Loucy (cell line): ENCODE data around the gene KLHL33.

ENCODE experiments used
- EZH2phosphoT487 ChIP-seq: fragments of 200-600 bp; IDR thresholded peaks from 2 replicates; pipeline ENCODE4 v1.6.1; 2018; ENCODE audit warnings: antibody characterized with exemption, mild to moderate bottlenecking, moderate library complexity, borderline replicate concordance
- TF ChIP-seq, protein P1 (sequence below): fragments of 200-600 bp; sonication (generic); conservative IDR thresholded peaks from 2 replicates; pipeline ENCODE4 v1.5.1; 2014; ENCODE audit warnings: mild to moderate bottlenecking, antibody characterized with exemption, low read length

DNA sequence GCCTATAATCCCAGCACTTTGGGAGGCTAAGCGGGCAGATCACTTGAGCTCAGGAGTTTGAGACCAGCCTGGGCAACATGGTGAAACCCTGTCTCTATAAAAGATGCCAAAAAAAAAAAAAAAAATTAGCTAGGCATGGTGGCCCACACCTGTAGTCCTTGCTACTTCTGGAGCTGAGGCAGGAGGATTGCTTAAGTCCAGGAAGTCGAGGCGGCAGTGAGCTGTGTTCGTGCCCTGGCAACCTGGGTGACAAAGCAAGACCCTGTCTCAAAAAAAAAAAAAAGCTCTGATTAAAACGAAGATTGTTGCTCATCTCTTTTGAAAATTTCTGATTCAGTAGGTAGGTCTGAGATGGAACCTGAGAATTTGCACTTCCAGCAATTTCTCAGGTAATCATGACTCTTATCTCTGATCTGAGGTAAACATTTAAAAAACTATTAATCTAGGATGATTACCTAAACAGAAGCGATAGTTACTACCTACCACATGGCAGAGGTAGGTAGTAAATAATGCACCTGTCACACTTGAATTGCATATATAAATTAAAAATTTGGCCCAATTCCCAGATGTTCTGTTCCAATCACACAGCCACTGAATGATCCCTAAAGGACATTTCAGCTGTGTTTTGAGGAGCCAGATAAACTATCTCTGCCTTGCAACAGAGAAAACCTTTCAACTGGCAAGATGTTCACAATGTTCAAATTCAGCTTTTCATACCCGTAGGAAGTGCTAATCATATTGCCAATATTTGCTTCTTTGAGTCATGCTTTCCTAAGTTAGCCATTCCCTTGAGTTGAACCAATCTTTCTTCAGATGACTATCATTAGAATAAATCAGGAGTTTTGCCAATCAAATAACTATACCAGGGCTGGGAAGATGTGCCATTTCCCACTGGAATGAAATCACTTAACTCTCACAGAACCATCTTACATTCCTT, 18.4 kb downstream of the KLHL33 start:
- TF ChIP-seq, protein P1, sequence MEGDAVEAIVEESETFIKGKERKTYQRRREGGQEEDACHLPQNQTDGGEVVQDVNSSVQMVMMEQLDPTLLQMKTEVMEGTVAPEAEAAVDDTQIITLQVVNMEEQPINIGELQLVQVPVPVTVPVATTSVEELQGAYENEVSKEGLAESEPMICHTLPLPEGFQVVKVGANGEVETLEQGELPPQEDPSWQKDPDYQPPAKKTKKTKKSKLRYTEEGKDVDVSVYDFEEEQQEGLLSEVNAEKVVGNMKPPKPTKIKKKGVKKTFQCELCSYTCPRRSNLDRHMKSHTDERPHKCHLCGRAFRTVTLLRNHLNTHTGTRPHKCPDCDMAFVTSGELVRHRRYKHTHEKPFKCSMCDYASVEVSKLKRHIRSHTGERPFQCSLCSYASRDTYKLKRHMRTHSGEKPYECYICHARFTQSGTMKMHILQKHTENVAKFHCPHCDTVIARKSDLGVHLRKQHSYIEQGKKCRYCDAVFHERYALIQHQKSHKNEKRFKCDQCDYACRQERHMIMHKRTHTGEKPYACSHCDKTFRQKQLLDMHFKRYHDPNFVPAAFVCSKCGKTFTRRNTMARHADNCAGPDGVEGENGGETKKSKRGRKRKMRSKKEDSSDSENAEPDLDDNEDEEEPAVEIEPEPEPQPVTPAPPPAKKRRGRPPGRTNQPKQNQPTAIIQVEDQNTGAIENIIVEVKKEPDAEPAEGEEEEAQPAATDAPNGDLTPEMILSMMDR: no peak
- TF ChIP-seq EZH2phosphoT487: no peak
